ENCODE measurements around the gene PRKN.

The PRKN gene

GRCh38 chr6:161455848-161456247 is 1271.7 kb downstream of the PRKN start:
- DNase-seq, result no peak

GRCh38 chr6:161453558-161453957 is 1274.0 kb downstream of the PRKN start:
- no peak for DNase-seq

DNA sequence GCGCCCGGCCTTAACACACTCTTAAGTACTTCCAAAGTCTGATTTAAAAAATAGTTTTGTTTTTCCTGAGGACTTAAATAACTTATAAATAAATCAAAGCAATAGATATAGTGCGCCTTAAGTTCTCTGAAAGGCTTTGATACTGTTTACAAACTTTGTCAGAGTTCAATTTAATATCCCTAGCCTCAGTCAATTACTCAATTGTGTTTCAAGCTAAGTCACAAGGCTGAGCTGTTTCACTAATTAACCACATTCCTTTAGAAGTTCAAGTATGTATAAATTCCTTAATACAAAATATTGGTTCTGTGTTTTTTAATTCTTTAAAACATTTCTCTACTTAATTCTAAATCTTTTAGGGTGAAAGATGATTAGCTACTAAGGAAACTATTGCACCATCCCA is 1275.3 kb downstream of the PRKN start:
- DNase-seq, result no peak

DNA sequence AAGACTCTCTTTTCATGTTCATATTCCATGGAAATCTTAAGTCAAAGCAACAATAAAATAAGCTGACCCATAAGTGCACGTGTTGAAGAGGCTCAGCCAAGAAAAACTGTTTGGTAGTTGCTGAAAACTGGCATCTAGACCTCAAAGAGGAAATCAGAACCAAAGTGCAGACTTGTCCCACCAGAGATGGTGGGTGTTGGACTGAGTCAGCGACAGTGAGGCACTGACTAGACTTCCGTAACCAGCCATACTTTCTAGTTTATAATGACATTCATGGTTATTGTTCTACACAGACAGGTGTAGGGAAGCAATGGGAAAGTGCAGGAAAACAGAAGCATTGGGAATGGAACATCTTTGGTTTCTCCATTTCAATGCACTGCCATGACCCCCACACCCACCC is 1278.0 kb downstream of the PRKN start:
- no peak for DNase-seq

- no peak for DNase-seq
These were observed 1280.6 kb downstream of the PRKN start for GRCh38 chr6:161446949-161447348.

DNA sequence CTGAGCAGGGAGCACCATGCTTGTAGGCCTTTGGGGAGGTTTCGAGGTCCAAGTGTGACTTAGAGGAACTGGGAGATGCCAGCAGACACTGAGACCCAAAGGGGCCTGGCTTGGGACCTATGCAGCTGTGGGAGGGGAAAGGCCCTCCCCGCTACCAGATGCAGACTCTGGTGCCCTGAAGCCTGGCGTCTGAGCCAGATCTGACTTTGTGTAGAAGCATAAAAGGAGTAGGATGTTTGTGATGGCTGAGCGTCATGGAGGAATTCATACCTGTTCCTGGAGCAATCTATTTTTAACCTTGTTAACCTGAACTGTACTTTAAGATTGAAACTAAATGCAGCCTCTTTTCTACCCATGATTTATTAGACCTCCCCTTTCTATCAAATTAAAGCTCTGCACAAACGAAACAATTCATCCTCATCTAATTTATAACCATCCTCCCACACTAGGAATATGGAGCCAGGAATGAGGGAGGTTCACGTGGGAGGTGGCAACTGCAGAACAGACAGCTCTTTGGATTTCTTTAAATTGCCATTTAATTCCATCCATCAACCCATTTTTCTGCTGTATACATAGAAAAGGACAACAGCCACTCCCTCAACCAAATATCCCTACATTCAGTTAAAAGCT is 1281.2 kb downstream of the PRKN start:
- DNase-seq, result no peak

- no peak for DNase-seq
These were observed 1282.4 kb downstream of the PRKN start for GRCh38 chr6:161445021-161445799.

DNA sequence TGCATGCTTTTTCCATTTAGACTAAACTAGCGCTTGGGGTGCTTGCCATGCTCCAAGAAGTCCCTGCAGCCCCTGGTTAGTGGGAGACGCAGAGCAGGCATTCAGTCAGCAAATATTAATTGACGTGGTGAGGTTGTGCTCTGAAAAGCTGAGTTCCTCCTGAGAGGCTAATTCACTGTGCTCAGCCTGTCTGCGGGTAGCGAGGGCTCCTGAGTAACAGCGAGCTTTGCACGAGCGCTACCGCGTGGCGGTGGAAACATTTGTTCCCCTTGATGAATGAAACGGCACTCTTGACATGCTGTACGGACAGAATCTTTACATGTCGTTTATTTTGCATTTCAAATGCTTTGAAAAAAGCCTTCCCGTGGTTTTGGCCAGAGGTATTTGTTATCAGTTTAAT is 1283.1 kb downstream of the PRKN start:
- no peak for DNase-seq

DNA sequence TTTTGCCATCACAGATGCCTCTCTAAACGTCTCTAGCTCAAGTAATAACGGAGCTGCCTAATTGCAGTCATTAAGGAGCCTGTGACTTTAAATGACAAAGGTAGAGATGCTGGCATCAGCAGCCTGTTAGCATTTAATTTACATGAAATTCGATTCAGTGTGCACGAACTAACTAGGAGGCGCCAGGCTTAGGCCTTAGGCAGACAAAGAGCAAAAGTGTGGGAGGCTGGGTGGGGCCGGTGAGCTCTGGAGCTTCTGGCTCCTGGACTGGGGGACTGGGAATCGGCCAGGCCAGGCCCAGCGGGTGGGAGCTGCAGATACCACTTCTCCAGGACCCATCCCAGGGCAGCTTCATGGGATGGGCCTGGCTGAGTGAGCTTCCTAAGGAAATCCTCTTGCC is 1283.7 kb downstream of the PRKN start:
- no peak for DNase-seq

DNA sequence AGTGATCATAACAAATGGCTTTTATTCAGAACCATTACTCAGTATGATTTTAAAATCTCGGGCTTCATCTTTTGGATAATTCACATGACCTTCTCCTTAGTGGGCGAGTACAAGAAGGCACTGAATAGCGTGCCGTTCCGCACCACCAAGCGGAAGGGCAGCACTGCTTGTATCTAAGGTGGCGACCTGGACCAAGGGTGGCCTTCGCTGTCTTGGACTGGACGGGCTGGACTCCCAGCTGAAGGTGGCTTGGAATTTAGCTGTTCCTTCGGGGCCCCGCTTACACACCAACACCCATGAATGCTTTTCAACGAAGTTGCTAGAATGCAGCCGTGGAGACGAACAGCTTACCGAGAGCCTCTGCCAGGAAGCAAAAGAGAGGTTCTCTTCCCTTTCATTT is 1285.1 kb downstream of the PRKN start:
- DNase-seq, result no peak

DNA sequence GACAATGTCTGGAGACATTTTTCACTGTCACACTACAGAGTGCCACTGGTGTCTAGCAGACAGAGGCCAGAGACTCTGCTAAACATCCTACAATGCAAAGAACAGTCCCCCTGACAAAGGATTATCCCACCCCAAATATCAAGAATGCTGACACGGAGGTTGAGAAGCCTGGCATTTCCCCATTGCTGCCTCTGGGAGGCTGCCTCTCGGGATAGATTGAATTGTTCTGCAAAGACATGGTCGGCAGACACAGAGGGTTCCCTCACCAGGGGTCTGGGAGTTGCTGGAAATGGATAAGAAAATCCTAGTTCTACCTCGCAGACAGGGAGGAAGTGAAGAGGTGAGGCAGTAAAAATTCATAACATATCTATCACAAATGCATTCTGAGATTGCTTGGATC is 1287.3 kb downstream of the PRKN start:
- DNase-seq, result no peak

GRCh38 chr6:161439093-161439492 is 1288.5 kb downstream of the PRKN start:
- peak; percentile 57 for DNase-seq

GRCh38 chr6:161438430-161439030 is 1289.0 kb downstream of the PRKN start:
- DNase-seq, result no peak

- no peak for DNase-seq
These were observed 1289.7 kb downstream of the PRKN start for GRCh38 chr6:161437851-161438250.

DNA sequence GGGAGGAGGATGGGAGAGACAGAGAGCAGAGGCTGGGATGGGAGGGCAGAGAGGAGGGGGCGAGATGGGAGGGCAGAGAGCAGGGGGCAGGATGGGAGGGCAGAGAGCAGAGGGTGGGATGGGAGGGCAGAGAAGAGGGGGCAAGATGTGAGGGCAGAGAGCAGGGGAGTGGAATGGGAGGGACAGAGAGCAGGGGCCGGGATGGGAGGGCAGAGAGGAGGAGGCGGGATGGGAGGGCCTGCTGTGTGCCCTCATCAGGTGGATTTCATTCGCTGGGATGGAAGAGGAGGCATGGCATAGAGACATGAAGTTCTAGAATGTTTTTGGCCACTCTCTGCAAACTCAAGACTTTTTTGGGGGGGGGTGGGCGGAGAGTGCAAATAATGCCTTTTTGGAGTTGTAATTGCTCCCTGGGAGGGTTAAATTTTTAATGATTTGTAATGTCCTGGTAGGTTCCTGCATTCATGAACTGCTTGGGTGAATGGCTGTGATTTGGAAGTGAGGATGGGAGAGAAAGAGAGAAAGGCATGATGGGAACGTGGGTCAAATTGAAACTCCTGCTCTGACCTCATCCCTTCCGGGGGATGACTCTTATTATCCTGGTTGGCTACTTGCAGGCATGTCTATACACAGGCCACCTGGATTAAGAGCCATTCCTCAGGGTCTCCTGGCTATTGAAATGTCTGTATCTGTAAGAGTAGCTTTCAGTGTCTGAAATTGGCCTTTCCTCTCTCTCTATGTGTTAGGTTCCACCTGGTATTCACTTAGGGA is 1291.3 kb downstream of the PRKN start:
- DNase-seq, result no peak

GRCh38 chr6:161435748-161436070 is 1291.9 kb downstream of the PRKN start:
- DNase-seq, result no peak

- DNase-seq, result no peak
These were observed 1292.4 kb downstream of the PRKN start for GRCh38 chr6:161434921-161435747.

DNA sequence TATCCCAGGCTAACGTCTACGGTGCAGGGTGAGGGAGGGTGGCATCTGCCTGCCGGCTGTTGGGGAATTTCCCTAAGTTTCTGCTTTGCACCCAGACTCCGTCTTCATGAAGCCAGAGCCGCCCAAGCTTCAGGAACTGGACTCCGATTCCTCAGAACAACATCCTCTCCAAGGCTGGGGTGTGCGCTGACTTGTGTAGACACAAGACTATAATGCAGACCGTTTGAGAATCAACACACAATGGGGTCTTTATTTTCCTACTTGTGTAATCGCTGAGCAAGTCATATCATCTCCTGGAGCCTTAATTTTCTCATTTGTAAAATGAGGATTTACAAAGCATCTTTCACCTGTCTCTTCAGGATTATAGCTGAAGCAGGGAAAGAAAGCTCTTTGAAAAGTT is 1293.2 kb downstream of the PRKN start:
- DNase-seq, result no peak

DNA sequence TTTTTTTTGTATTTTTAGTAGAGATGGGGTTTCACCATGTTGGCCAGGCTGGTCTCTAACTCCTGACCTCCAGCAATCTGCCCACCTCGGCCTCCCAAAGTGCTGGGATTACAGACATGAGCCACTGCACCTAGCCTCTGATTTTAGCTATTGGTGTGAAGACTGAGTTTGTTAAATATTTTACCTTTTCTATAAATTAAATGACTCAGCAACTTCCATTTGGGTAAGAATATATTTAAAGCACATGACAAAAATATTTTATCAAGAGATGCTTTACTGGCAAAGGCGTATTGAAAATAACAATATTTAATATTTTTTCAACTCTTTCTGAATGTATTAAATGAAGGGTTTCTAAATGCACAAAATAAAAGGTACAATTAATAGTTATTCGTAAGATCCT is 1295.0 kb downstream of the PRKN start:
- no peak for DNase-seq

DNA sequence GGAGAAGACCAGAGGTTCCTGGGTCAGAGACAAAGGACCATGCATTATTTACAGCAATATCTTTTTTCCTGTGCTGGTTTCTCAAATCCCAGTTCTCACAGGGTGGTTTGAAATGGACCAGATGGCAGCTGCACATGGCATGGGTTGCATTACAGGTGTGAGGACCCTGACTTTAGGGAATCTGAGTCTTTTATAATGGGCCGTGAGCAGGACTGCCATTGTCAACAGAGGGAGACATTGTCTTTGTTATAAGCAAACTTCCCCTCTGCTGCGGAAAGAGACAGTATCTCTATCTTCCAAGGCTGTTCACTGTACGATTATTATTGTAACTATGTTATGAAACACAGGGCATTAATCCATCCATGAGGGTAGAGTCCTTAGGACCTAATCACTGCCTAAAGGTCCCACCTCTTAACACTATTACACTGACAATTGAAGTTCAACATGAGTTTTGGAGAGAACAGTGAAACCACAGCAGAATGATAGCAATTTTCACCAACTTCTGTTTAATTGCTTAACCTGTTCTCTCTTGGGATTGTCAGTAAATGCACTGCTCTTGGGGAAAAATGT is 1297.6 kb downstream of the PRKN start:
- DNase-seq, result no peak

DNA sequence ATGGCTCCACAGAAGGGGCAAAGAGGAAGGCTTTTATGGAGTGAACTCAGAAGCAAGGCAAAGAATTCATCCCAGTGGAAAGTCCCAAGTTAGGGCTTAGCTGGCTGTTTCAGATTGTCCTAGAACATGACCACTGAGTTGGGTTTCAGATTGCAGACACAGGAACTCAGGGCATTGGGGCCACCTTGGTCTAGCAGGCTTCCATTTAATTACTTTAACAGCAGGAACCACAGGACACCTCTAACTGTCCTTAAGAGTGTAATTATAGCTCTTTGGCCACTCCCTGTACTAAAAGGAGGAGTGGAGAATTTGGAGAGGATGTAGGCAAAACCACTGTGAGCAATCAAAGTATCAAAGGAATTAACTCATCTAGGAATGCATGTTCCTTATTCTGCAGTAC is 1303.1 kb downstream of the PRKN start:
- DNase-seq, result no peak
